Measurements from ENCODE around the gene GRIK5. TPM values are rescaled to one million over a fixed set of nuclear protein-coding genes. Genes with fewer than 3 reads are reported as not detected.

The GRIK5 gene
- total RNA-seq, 2 donors from 2014 or later: 22.3 to 24.8 TPM

DNA sequence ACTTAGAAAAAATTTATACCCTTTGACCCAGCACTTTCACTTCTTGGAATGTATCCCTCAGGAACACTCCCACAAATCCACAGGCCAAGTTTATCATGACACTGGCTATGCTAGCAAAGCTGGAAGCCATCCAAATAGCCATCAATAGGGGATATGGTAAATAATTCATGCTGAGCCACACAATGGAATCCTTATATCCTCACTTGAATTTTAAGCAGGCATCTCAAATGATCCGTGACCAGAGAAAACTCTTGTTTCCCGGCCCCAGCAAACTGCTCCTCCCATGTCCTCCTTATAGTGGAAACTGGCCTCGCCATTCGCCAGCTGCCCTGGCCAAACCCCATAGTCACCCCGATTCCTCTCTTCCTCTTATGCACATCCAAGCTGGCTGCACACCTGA, 37.6 kb downstream of the GRIK5 start:
- no peaks in the 10 kb centered on the region for H3K9me3 ChIP-seq
- H3K27ac ChIP-seq: no peak overlapping the region
- H3K36me3 ChIP-seq: no peaks in the 10 kb centered on the region
- ATAC-seq (ENCODE audit: insufficient number of reproducible peaks, low FRiP score, low read depth): no peak
- H3K4me3 ChIP-seq: no peak overlapping the region
- no peak for DNase-seq (ENCODE audit: low spot score)
- no peaks in the 10 kb centered on the region for H3K4me1 ChIP-seq (ENCODE audit: control insufficient read depth in 1 of 2, low read depth in 2 of 2)
- no peak for TF ChIP-seq CTCF (IDR thresholded peaks at IDR 0.05)
- H3K27me3 ChIP-seq (replicated peaks; ENCODE audit: insufficient read depth): no peaks in the 10 kb centered on the region

GRCh38 chr19:42030645-42031440, 39.2 kb downstream of the GRIK5 start:
- Histone ChIP-seq H3K36me3 (no peaks in the 10 kb centered on the region), H3K27me3 (replicated peaks; ENCODE audit: insufficient read depth) (no peaks in the 10 kb centered on the region), H3K4me3 (no peak overlapping the region), H3K9me3 (no peaks in the 10 kb centered on the region), H3K4me1 (ENCODE audit: control insufficient read depth in 1 of 2, low read depth in 2 of 2) (no peaks in the 10 kb centered on the region), H3K27ac (no peak overlapping the region)
- ATAC-seq (ENCODE audit: insufficient number of reproducible peaks, low FRiP score, low read depth) (no peak), DNase-seq (ENCODE audit: low spot score) (no peak)
- no peak for TF ChIP-seq CTCF (IDR thresholded peaks at IDR 0.05)

DNA sequence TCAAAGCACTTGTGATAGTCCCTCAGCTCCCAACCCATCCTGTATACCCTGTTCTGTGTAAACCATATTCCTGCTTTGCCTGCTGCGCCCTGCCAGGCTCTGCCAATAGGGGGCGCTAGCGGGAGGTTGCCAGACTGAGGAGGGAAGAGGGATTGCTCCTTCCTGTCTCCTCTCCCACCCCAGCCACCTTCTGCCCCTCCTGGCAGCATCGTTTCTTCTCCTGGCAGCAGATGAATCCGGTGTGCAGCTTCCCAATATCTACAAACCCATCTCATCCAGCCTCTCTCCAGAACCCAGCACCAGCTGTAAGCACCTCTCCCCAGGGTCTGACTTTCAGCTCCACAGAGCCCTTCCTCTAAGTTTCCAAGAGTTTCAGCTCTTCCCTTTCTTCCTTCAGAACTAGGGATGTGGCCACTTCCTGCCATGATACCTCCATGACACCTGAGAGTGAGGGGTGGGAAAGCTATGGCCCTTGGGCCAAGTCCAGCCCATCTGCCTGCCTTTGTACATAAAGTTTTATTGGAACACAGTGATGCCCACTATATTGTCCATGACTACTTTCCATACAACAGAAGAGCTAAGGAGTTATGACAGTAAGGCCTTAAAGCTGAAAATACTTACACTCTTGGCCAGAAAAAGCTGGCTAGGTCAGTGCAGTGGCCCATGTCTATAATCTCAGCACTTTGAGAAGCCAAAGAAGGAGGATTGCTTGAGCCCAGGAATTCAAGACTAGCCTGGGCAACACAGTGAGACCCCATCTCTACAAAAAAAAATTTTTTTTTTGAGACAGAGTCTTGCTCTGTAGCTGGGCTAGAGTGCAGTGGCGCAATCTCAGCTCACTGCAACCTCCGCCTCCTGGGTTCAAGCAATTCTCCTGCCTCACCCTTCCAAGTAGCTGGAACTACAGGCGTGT, 41.4 kb downstream of the GRIK5 start:
- DNase-seq (ENCODE audit: low spot score) (no peak), ATAC-seq (ENCODE audit: insufficient number of reproducible peaks, low FRiP score, low read depth) (no peak)
- Histone ChIP-seq H3K4me1 (ENCODE audit: control insufficient read depth in 1 of 2, low read depth in 2 of 2) (peaks cover 9 to 16% of the 10 kb centered on the region in 2 donors), H3K27me3 (replicated peaks; ENCODE audit: insufficient read depth) (no peaks in the 10 kb centered on the region), H3K27ac (no peak overlapping the region), H3K4me3 (no peak overlapping the region), H3K9me3 (no peaks in the 10 kb centered on the region), H3K36me3 (no peaks in the 10 kb centered on the region)
- TF ChIP-seq CTCF (IDR thresholded peaks at IDR 0.05): peak; percentile 20

DNA sequence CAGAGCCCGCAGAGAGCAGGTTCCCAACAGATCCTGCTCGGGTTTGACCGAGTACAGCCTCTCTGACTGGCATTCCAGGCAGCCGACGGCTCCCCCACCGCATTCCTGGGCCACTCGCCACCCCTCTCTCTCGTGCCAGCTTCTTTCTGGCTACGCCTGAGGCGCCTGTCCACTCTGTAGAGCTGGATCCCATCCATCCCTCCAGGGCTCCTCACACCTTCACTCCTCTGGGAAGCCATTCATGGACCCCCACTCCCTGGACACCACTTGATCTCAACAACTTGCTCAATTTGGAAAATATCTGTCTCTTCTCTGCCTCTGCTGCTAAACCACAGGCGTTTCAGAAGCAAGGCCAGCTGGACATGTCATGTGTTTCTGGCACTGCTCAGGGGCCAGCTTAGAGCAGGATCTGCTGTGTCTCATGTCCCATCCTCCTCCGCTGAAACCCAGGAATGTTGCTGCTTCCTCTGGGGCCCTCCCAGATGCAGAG, 45.3 kb downstream of the GRIK5 start:
- H3K27ac ChIP-seq: no peak overlapping the region
- DNase-seq (ENCODE audit: low spot score) (no peak), ATAC-seq (ENCODE audit: insufficient number of reproducible peaks, low FRiP score, low read depth) (no peak)
- H3K4me1 ChIP-seq (ENCODE audit: control insufficient read depth in 1 of 2, low read depth in 2 of 2): peaks cover 9 to 16% of the 10 kb centered on the region in 2 donors
- H3K9me3 ChIP-seq: no peaks in the 10 kb centered on the region
- peaks cover 7% of the 10 kb centered on the region for H3K36me3 ChIP-seq
- H3K27me3 ChIP-seq (replicated peaks; ENCODE audit: insufficient read depth): no peaks in the 10 kb centered on the region
- H3K4me3 ChIP-seq: no peak overlapping the region
- no peak for TF ChIP-seq CTCF (IDR thresholded peaks at IDR 0.05)

GRCh38 chr19:42023943-42024260, 46.1 kb downstream of the GRIK5 start:
- DNase-seq (ENCODE audit: low spot score) (no peak), ATAC-seq (ENCODE audit: insufficient number of reproducible peaks, low FRiP score, low read depth) (no peak)
- H3K4me1 ChIP-seq (ENCODE audit: control insufficient read depth in 1 of 2, low read depth in 2 of 2): peaks cover 9 to 16% of the 10 kb centered on the region in 2 donors
- no peaks in the 10 kb centered on the region for H3K9me3 ChIP-seq
- no peak for TF ChIP-seq CTCF (IDR thresholded peaks at IDR 0.05)
- no peak overlapping the region for H3K4me3 ChIP-seq
- no peaks in the 10 kb centered on the region for H3K27me3 ChIP-seq (replicated peaks; ENCODE audit: insufficient read depth)
- H3K36me3 ChIP-seq: peaks cover 7% of the 10 kb centered on the region
- no peak overlapping the region for H3K27ac ChIP-seq
